NT2/D1 (cell line): ENCODE results near the gene MYDGF.

Experiments
- DNase-seq: peaks from one replicate; pipeline ENCODE4 v3.0.0-alpha.2; 2011; ENCODE audit warnings: low read depth, low spot score
- H3K27me3 ChIP-seq: 2 replicates; pipeline ENCODE4 v1.6.0; 2011; ENCODE audit warnings: mild to moderate bottlenecking; ENCODE audit not compliant: insufficient read length, insufficient read depth
- H3K36me3 ChIP-seq: 2 replicates; pipeline ENCODE4 v1.6.1; 2011; ENCODE audit warnings: mild to moderate bottlenecking, low read length, mixed read lengths; ENCODE audit not compliant: insufficient read depth, insufficient read length
- H3K4me1 ChIP-seq: 2 replicates; pipeline ENCODE4 v1.5.1; 2011; ENCODE audit not compliant: insufficient read depth, insufficient read length
- H3K4me3 ChIP-seq: 2 replicates; pipeline ENCODE4 v1.5.1; 2011; ENCODE audit warnings: low read depth; ENCODE audit not compliant: insufficient read length
- H3K9ac ChIP-seq: 2 replicates; pipeline ENCODE4 v1.6.0; 2011; ENCODE audit warnings: low read depth; ENCODE audit not compliant: insufficient read length
- H3K9me3 ChIP-seq: 2 replicates; pipeline ENCODE4 v1.5.1; 2011; ENCODE audit warnings: mild to moderate bottlenecking, low read length; ENCODE audit not compliant: insufficient read depth
- SUZ12 ChIP-seq: IDR thresholded peaks from 2 replicates; pipeline ENCODE4 v1.6.1; 2011; ENCODE audit not compliant: insufficient read length, insufficient read depth; ENCODE audit errors: extremely low read depth
- YY1 ChIP-seq: IDR thresholded peaks from 2 replicates; pipeline ENCODE4 v1.6.1; 2011; ENCODE audit not compliant: insufficient read length, insufficient read depth
- ZNF274 ChIP-seq: IDR thresholded peaks from 2 replicates; pipeline ENCODE4 v1.6.1; 2011; ENCODE audit warnings: mild to moderate bottlenecking, low read depth, low read length

The MYDGF gene

DNA sequence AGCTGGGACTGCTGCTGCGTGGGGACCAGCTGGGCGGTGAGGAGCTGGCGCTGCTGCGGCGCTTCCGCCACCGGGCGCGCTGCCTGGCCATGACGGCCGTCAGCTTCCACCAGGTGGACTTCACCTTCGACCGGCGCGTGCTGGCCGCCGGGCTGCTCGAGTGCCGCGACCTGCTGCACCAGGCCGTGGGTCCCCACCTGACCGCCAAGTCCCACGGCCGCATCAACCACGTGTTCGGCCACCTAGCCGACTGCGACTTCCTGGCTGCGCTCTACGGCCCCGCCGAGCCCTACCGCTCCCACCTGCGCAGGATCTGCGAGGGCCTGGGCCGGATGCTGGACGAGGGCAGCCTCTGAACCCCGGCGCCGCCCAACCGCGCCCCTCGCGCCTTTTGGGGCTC, 18.1 kb downstream of the MYDGF start:
- Histone ChIP-seq H3K9me3 (no peaks in the 10 kb centered on the region), H3K27me3 (no peaks in the 10 kb centered on the region), H3K4me1 (peaks cover 20% of the 10 kb centered on the region), H3K36me3 (peaks cover 52% of the 10 kb centered on the region), H3K4me3 (no peak overlapping the region), H3K9ac (no peak overlapping the region)
- DNase-seq = no peak
- TF ChIP-seq YY1 (no peak), ZNF274 (no peak), SUZ12 (no peak)

DNA sequence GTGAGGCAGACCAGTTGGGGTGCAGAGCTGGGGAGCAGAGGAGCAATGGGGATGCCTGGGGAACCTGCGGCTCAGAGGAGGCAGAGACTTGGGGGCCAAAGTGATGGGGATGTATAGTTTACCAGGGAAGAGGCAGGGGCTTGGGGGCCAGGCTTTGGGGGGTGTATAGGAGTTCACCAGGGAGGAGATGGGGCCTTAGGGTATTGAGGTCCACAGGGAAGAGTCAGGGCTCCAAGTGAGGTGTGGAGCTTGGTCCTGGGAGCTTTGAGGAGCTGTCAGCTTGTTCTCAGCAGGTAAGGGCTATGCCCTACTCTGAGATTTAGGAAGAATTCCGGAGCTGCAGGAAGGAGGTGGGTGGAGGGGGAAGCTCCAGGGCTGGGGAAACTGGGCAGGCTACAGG, 20.0 kb downstream of the MYDGF start:
- no peak overlapping the region for H3K4me3 ChIP-seq
- H3K9me3 ChIP-seq = no peaks in the 10 kb centered on the region
- DNase-seq = no peak
- H3K9ac ChIP-seq = no peak overlapping the region
- TF ChIP-seq ZNF274 (no peak), SUZ12 (no peak), YY1 (no peak)
- peaks cover 35% of the 10 kb centered on the region for H3K36me3 ChIP-seq
- peaks cover 20% of the 10 kb centered on the region for H3K4me1 ChIP-seq
- no peaks in the 10 kb centered on the region for H3K27me3 ChIP-seq

DNA sequence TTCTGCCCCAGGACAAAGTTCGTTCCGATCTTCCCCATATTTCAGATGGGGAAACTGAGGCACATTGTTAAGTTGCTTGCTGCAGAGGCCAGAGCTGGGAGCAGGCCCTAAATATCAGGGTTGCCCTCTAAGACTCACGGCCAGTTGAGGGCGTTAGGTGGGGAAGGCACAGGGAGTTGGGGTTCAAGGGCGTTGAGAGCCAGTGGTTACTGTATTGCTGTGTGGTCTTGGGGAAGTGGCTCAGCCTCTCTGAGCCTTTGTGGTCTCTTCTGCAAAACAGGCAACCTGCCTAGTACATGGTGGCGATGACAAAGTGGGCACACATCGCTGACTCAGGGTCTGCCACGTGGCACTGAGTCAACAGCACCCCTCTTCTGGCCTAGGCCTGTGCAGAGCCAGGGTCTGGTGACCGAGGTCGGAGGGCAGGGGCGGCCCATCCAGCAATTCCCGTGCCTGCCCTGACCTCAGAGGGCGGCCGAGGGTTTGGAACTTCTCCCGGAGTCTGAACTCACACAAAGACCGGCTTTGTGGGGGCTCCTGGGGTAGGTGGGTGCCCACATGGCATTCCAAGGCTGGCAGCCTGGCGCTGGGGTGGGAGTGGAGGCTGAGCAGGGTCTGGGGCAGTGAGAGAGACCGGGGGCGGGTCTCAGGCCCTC, 20.6 kb downstream of the MYDGF start:
- H3K36me3 ChIP-seq = peaks cover 30% of the 10 kb centered on the region
- no peak overlapping the region for H3K9ac ChIP-seq
- no peak overlapping the region for H3K4me3 ChIP-seq
- no peak for TF ChIP-seq YY1
- TF ChIP-seq SUZ12 = no peak
- no peak for TF ChIP-seq ZNF274
- no peak for DNase-seq
- no peaks in the 10 kb centered on the region for H3K9me3 ChIP-seq
- H3K27me3 ChIP-seq = no peaks in the 10 kb centered on the region
- H3K4me1 ChIP-seq = peaks cover 20% of the 10 kb centered on the region

DNA sequence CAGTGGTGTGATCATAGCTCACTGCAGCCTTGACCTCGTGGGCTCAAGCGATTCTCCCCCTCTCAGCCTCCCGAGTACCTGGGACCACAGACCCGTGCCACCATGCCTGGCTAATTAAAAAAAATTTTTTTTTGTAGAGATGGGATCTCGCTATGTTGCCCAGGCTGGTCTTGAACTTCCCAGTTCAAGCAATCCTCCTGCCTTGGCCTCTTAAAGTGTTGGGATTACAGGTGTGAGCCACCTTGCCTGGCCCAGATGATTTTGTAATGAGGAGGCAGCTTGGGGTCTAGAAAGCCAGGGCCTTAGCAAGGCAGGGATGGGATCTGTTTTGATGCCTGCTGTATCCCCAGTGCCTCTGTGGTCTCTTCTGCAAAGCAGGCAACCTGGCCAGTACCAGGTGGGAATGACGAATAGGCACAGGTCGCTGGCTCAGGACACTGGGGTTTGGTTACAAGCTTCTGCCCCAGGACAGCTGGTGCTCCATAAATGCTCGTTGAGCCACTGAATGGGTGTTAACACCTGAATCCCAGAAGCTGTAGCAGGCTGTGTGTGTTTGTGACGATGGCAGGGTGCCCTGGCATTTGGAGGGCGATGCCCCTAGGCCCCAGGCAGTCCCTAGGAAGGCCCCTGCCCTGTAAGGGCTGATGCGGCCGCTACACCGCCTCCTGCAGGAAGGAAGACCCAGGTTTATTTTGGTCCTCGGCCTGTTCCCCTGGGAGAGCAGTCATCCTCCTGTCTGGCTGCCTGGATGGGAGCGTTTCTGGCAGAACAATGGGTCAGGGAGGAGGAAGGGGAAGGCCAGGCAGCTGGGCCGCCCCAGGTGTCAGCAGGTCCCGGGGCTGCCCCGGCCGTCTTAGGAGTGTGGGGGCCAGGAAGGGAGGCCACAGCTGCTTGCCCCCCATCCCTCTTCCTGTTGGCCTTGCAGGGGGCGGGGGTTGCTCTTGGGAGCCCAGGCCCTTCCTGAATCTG, 22.2 kb downstream of the MYDGF start:
- Histone ChIP-seq H3K36me3 (peaks cover 22% of the 10 kb centered on the region), H3K9ac (peak overlapping the region; percentile 57), H3K4me3 (no peak overlapping the region), H3K4me1 (peaks cover 20% of the 10 kb centered on the region), H3K9me3 (no peaks in the 10 kb centered on the region), H3K27me3 (no peaks in the 10 kb centered on the region)
- TF ChIP-seq SUZ12 (no peak), ZNF274 (no peak), YY1 (no peak)
- DNase-seq = no peak

DNA sequence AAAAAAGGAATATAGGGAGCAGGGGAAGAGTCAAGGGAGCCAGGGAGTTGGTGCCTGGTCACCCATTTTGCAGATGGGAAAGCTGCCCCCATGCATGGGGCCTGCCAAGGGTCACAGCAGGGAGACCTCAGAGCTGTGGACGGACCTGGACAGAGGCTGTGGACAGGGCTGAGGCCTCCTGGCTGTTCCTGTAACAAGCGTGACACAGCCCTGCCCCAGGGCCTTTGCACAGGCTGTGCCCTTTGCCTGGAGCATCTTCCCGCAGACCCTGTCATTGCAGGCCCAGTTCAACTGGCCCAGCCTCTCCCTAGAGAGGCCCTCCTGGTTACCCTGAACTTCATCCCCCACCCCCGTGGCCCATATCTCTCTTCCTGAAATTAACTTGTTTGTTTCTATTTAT, 24.4 kb downstream of the MYDGF start:
- H3K9ac ChIP-seq = no peak overlapping the region

DNA sequence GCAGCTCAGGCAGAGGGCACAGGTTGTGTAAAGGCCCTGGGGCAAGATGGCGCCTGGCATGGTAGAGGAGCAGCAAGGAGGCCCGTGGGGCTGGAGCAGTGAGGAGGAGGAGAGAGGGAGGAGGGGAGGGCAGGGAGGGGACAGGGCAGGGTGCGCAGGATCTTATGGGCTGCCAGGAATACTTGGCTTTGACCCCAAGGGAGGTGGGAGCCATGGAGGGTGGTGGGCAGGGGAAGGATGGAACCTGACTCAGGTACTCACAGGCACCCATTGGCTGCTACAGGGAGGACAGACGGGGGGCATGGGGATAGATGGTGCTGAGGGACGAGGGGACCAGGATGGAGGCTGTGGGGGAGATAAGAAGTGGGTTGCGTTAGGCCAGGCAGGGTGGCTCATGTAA, 27.5 kb downstream of the MYDGF start:
- H3K4me1 ChIP-seq = peaks cover 14% of the 10 kb centered on the region
- no peaks in the 10 kb centered on the region for H3K9me3 ChIP-seq
- no peak for DNase-seq
- H3K36me3 ChIP-seq = peaks cover 2% of the 10 kb centered on the region
- H3K9ac ChIP-seq = no peak overlapping the region
- H3K4me3 ChIP-seq = no peak overlapping the region
- TF ChIP-seq SUZ12 = no peak
- TF ChIP-seq ZNF274 = no peak
- TF ChIP-seq YY1 = no peak
- H3K27me3 ChIP-seq = no peaks in the 10 kb centered on the region

More for the DNA sequence above, 24.4 kb downstream of the MYDGF start:
- Histone ChIP-seq H3K4me1 (peaks cover 20% of the 10 kb centered on the region), H3K36me3 (peaks cover 9% of the 10 kb centered on the region), H3K27me3 (no peaks in the 10 kb centered on the region), H3K9me3 (no peaks in the 10 kb centered on the region), H3K4me3 (no peak overlapping the region)
- DNase-seq = no peak
- TF ChIP-seq ZNF274 (no peak), SUZ12 (no peak), YY1 (no peak)

DNA sequence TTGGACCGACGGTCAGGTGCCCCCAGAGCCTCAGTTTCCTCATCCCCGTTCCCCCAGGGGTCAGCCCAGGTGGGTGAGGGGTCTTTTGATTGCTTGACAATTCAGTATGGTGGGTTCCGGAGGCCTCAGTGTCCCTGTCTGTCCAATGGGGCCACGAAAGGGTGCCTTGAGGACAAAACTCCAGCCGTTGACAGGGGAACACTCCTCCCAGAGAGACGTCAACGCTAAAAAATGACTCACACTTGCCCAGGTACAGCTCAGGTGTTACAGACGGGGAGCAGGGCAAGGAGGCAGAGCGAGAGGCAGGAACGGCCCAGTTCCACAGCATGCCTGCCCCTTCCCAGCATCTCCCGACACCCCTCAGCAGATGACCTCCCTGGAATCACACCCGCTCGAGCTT, 29.0 kb downstream of the MYDGF start:
- Histone ChIP-seq H3K9ac (no peak overlapping the region), H3K36me3 (peaks cover 2% of the 10 kb centered on the region), H3K4me1 (peaks cover 18% of the 10 kb centered on the region), H3K27me3 (peaks cover 11% of the 10 kb centered on the region), H3K4me3 (no peak overlapping the region), H3K9me3 (no peaks in the 10 kb centered on the region)
- DNase-seq = no peak
- no peak for TF ChIP-seq SUZ12
- no peak for TF ChIP-seq ZNF274
- no peak for TF ChIP-seq YY1
